Endodermal cell (in vitro differentiated cells): ENCODE measurements around the gene C5orf63. TPM values are rescaled to one million over a fixed set of nuclear protein-coding genes. Genes with fewer than 3 reads are reported as not detected.

ENCODE experiments used
- DNase-seq: peaks from one replicate; pipeline ENCODE4 v3.0.0-alpha.2; 2017
- H3K27ac ChIP-seq: 2 replicates; pipeline ENCODE4 v1.5.1; 2013; ENCODE audit warnings: mild to moderate bottlenecking, low read depth, low read length, moderate library complexity
- H3K27me3 ChIP-seq: 2 replicates; pipeline ENCODE4 v1.6.1; 2013; ENCODE audit warnings: mild to moderate bottlenecking, low read length, moderate library complexity; ENCODE audit not compliant: insufficient read depth, control insufficient read depth, poor library complexity, severe bottlenecking
- H3K36me3 ChIP-seq: 2 replicates; pipeline ENCODE4 v1.7.0; 2013; ENCODE audit warnings: mild to moderate bottlenecking, low read length, moderate library complexity; ENCODE audit not compliant: control insufficient read depth, insufficient read depth
- H3K4me1 ChIP-seq: one replicate; pipeline ENCODE4 v1.7.0; 2013; ENCODE audit warnings: low read length; ENCODE audit not compliant: control insufficient read depth, insufficient read depth
- H3K4me3 ChIP-seq: 2 replicates; pipeline ENCODE4 v1.5.1; 2013; ENCODE audit warnings: mild to moderate bottlenecking, low read length, moderate library complexity
- H3K9ac ChIP-seq: 2 replicates; pipeline ENCODE4 v1.6.1; 2013; ENCODE audit warnings: mild to moderate bottlenecking, low read length, moderate library complexity; ENCODE audit not compliant: poor library complexity, severe bottlenecking; ENCODE audit errors: extremely low read depth
- H3K9me3 ChIP-seq: 2 replicates; pipeline ENCODE4 v1.6.1; 2013; ENCODE audit warnings: mild to moderate bottlenecking, low read length, moderate library complexity; ENCODE audit not compliant: control insufficient read depth
- H3K27ac Mint-ChIP-seq: 2 replicates; pipeline ENCODE4 v1.8.0; 2020; ENCODE audit warnings: mixed read lengths
- H3K27me3 Mint-ChIP-seq: 2 replicates; pipeline ENCODE4 v1.8.0; 2021; ENCODE audit warnings: mild to moderate bottlenecking, mixed read lengths; ENCODE audit not compliant: insufficient read depth
- H3K36me3 Mint-ChIP-seq: 2 replicates; pipeline ENCODE4 v1.8.0; 2020; ENCODE audit warnings: low read depth, mixed read lengths
- H3K4me1 Mint-ChIP-seq: 2 replicates; pipeline ENCODE4 v1.8.0; 2020; ENCODE audit warnings: mixed read lengths
- H3K4me3 Mint-ChIP-seq: 2 replicates; pipeline ENCODE4 v1.8.0; 2020; ENCODE audit warnings: mild to moderate bottlenecking, moderate library complexity, mixed read lengths
- H3K9me3 Mint-ChIP-seq: 2 replicates; pipeline ENCODE4 v1.8.0; 2020; ENCODE audit warnings: mild to moderate bottlenecking, mixed read lengths
- CTCF ChIP-seq: fragments of 200-600 bp; sonication (generic); conservative IDR thresholded peaks from 2 replicates; pipeline ENCODE4 v1.5.0; 2021; ENCODE audit warnings: antibody characterized with exemption, mild to moderate bottlenecking
- WGBS, 2 experiments: methylation state at CpG; one replicate each; pipeline versions ENCODE4 v1.1.5 to v1.1.7; 2013; ENCODE audit warnings: missing lambda C conversion rate in 2 of 2, mixed read lengths in 1 of 2; ENCODE audit not compliant: insufficient coverage in 1 of 2, insufficient read length in 1 of 2; 5-methylcytosine and 5-hydroxymethylcytosine counted together
- total RNA-seq, 2 donors: library from RNA; stranded (reverse); fragmentation: NEBNext Ultra II Directional in 1 of 2; extraction: Animal tissue kit (Norgen Biotek cat#: 25700) in 1 of 2; gene quantifications; 2 replicates in 1 of 2; 3 replicates in 1 of 2; pipeline ENCODE4 v1.2.1, GENCODE V29; 2021

C5orf63 gene
- total RNA-seq, 2 donors from 2014 or later = 0.86 to 9.4 TPM

GRCh38 chr5:127097278-127097677, 24.0 kb upstream of the C5orf63 start:
- Histone ChIP-seq H3K9ac (no peak overlapping the region), H3K27me3 (no peaks in the 10 kb centered on the region), H3K27ac (no peak overlapping the region), H3K9me3 (no peaks in the 10 kb centered on the region), H3K4me3 (peak overlapping the region; percentile 20), H3K4me1 (peaks cover 18% of the 10 kb centered on the region), H3K36me3 (no peaks in the 10 kb centered on the region)
- Mint-ChIP-seq H3K27me3 (peaks cover 1% of the 10 kb centered on the region), H3K9me3 (no peaks in the 10 kb centered on the region), H3K4me1 (peaks cover 38% of the 10 kb centered on the region), H3K27ac (no peak overlapping the region), H3K36me3 (no peaks in the 10 kb centered on the region), H3K4me3 (no peak overlapping the region)
- WGBS, 2 experiments = 83 to 87% methylated on average over 2 to 3 of the region's 3 CpGs
- DNase-seq = peak; percentile 47
- no peak for TF ChIP-seq CTCF

GRCh38 chr5:127096328-127096993, 23.2 kb upstream of the C5orf63 start:
- H3K27ac ChIP-seq = no peak overlapping the region
- peaks cover 40% of the 10 kb centered on the region for H3K4me1 Mint-ChIP-seq
- no peak overlapping the region for H3K27ac Mint-ChIP-seq

GRCh38 chr5:127094161-127094814, 21.0 kb upstream of the C5orf63 start:
- DNase-seq = no peak
- Histone ChIP-seq H3K4me1 (peaks cover 18% of the 10 kb centered on the region), H3K27ac (no peak overlapping the region), H3K27me3 (no peaks in the 10 kb centered on the region), H3K9ac (no peak overlapping the region), H3K4me3 (no peak overlapping the region), H3K36me3 (no peaks in the 10 kb centered on the region), H3K9me3 (no peaks in the 10 kb centered on the region)
- Mint-ChIP-seq H3K4me1 (peaks cover 50% of the 10 kb centered on the region), H3K36me3 (no peaks in the 10 kb centered on the region), H3K4me3 (no peak overlapping the region), H3K27ac (no peak overlapping the region), H3K9me3 (no peaks in the 10 kb centered on the region), H3K27me3 (no peaks in the 10 kb centered on the region)
- WGBS, 2 experiments = 97% methylated on average over 2 of the region's 2 CpGs; no CpG with 5 or more reads in 1 of the 2 experiments
- no peak for TF ChIP-seq CTCF

More at GRCh38 chr5:127096328-127096993, 23.2 kb upstream of the C5orf63 start:
- H3K9me3 ChIP-seq = no peaks in the 10 kb centered on the region
- H3K9ac ChIP-seq = no peak overlapping the region
- no peak overlapping the region for H3K4me3 ChIP-seq
- Mint-ChIP-seq H3K36me3 (no peaks in the 10 kb centered on the region), H3K27me3 (peaks cover 1% of the 10 kb centered on the region), H3K9me3 (no peaks in the 10 kb centered on the region), H3K4me3 (no peak overlapping the region)
- peaks cover 18% of the 10 kb centered on the region for H3K4me1 ChIP-seq
- peak; percentile 56 for DNase-seq
- WGBS, 2 experiments = 71 to 84% methylated on average over 8 to 9 of the region's 9 CpGs
- H3K27me3 ChIP-seq = no peaks in the 10 kb centered on the region
- TF ChIP-seq CTCF = no peak
- no peaks in the 10 kb centered on the region for H3K36me3 ChIP-seq
